GM19023 (cell line): Measurements from ENCODE around the gene CDC14B.
"Not testable (repeated sequence)": the region's sequence is repeated elsewhere in the genome, so short reads cannot be mapped to it uniquely, and the experiment has no call there.

Source experiments
- ATAC-seq: cut with Tn5 transposase; IDR thresholded peaks from one replicate; pipeline ENCODE4 v1.9.1; 2021; ENCODE audit warnings: mild to moderate bottlenecking, moderate library complexity; ENCODE audit not compliant: unreplicated experiment

The CDC14B gene

DNA sequence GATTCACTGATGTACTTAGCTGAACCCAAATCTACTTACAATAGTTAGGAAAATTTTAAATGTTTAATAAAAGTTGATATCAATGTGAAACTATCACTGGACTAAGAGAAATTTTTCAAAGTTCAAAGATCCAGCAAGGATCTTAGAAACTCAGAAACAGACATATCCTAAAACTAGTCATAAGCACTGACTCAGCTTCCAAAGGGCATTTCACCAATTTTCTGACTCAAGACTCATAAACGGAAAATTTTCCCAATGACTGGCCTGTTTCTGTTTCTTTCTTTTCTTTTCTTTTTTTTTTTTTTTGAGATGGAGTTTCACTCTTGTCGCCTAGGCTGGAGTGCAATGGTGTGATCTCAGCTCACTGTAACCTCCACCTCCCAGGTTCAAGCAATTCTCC lies 66.6 kb downstream of the CDC14B start:
- ATAC-seq = no peak

DNA sequence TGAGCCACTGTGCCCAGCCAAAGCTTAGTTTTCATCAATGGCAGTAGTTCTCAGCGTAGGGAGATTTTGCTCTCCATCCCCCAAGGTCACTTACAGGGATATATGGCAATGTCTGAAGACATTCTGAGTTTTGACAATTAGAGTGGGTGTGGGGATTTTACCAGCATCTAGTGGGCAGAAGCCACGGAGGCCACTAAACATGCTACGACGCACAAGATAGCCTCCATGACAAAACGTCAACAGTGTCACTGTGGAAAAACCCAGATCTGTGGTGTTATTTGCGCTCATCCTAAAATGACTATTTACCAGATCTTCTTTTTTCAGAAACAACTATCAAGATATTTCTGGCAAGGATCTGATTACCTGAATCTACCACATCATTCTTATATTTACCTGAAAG lies 68.2 kb downstream of the CDC14B start:
- no peak for ATAC-seq

DNA sequence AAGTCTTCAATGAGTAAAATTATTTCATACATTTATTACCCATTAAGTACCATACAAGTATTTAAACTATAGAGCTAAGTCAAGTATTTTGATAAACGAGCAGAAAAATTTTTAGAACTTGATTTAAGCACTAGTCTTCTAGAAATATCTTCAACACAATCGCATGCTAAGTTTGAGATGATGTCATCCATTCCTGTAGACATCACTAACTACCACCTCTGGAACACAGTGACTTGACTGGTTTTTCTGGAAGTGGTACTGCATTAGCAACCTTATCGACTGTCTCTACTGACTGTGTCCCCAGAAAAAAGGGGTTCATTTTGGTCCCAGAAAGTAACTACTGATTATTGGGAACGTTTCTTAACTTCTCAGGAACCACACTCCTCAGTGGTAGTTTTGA lies 69.0 kb downstream of the CDC14B start:
- ATAC-seq = no peak

DNA sequence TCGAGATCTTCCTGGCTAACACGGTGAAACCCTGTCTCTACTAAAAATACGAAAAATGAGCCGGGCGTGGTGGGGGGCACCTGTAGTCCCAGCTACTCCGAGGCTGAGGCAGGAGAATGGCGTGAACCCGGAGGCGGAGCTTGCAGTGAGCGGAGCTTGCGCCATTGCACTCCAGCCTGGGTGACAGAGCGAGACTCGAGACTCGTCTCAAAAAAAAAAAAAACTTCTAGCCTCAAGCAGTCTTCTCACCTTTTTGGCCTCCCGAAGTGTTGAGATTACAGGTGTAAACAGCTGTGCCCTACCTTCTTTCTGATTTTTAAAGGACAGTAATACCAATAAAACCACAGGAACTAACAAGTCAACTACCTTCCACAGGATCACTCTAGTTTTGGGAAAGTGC lies 76.5 kb downstream of the CDC14B start:
- not testable (repeated sequence) for ATAC-seq

DNA sequence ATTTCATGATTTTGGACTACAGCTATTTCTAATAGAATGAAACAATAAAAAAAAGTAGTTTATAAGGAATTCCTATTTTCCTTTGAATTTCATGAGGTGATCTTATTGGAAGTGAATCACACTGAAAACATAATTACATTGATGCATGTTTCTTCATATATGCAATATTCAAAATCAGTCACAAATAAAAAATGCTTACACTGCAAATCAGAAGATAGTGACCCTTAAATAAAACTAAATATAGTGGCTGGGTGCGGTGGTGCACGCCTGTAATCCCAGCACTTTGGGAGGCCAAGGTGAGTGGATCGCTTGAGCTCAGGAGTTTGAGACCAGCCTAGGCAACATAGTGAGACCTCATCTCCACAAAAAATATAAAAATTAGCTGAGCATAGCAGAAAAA lies 79.5 kb downstream of the CDC14B start:
- no peak for ATAC-seq

DNA sequence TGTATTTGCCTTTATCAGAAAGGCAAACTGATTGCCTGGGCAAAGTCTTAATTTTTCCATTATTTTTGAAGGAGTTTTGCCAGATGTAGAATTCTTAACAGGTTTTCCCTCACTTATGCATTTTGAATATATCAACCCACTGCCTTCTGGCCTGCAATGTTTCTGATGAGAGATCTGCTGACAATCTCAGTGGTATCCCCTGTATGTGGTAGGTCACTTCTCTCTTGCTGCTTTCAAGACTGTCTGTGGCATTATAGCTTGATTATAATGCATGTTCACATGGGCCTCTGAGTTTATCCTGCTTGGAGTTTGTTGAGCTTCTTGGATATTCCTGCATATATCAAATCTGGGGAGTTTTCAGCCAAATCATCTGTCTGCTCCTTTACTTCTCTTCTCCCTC lies 87.5 kb downstream of the CDC14B start:
- no peak for ATAC-seq

DNA sequence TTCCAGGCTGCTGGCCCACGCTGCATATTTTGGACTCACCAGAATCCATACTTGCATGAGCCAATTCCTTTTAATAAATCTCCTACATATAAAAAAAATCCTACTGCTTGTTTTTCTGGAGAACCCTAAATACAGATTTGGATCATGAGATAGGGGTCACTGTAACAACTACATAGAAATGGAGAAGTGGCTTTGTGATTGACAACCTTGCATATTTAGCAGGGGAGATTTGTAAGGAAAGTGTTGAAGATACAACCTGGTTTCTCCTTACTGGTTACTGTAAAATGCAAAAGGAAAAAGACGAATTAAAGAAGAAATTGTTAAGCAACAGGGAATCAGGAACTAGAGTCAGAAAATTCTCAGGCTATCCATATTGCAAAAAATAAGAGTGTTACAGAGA lies 94.9 kb downstream of the CDC14B start:
- no peak for ATAC-seq

DNA sequence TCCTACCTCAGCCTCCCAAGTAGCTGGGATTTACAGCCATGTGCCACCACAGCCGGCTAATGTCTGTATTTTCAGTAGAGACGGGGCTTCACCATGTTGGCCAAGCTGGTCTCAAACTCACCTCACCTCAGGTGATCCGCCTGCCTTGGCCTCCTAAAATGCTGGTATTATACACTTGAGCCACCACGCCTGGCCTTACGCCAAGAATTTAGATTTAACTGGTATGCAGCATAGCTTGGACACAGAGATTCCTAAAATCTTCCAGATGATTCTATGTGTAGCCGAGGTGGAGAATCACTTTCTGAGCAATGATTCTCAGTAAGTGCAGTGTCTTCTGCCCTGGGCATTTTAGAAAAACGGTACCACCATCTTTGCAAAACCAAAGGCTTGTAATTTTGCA lies 95.6 kb downstream of the CDC14B start:
- ATAC-seq = no peak

DNA sequence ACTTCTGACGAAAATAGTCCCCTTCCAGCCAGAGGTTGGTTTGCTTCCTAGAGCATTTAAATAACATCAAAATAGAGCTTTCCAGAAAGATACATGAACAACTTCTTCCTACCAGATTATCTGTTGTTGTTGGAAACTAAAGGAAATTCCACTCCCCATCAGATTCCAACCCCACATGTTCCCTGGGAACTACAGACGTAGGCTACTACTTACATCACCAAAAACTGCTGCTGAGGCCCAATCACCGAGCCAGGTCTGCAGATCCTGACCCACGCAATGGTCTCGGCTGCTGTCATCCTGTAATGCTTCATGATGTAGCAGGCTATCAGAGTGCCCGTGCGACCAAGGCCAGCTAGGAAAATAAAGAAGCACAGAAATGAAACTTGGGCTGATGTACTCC lies 96.3 kb downstream of the CDC14B start:
- ATAC-seq = no peak

DNA sequence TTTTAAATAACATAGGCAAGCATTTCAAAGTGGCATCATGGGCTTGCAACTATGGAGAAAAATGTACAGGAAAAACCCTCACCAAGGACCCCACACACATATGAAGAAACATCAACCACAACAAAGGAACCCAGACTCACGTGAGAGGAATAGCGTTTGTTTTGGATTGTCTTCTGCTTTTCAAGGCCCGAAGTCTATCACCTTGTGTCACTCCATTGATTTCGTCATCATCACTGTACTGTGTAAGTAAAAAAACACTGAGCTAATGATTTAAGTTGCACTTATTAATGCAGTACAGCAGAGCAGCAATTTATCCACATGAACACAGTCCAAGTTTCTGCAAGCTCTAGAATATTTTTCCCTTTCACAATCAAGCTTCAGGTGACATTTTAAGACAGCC lies 97.3 kb downstream of the CDC14B start:
- no peak for ATAC-seq

DNA sequence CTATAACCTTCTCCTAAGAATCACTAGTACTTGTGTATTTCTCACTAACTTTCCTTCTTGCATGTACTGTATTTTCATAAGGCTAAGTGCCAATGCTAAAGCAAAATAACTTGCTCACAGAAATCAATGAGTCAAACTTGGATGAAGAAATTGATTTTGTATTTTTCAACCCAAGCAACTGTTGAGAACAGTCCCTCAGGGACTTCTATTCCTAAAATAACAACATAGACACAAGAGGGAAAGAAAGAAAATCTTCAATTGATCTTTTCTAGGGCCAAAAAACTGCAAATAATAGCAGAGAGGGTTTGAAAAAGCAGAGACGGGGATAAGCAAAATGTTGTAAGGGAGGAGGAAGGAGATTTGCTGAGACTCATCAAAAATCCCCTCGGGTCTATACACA lies 99.9 kb downstream of the CDC14B start:
- no peak for ATAC-seq

DNA sequence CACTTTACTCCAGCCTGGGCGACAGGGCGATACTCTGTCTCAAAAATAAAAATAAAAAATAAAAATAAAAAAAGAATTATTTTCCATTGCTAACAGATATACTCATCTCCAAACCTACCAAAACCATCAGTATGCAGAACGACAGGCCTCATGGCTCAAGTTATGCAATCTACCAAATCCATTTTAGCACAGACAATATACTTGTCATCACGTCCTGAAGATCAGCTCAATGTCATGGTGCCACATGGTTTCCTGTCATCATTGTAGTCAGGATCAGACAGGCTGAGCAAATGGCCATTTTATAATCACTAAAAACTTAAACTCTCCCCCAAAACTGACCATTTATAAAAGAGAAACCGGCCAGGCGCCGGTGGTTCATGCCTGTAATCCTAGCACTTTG lies 100.5 kb downstream of the CDC14B start:
- no peak for ATAC-seq

DNA sequence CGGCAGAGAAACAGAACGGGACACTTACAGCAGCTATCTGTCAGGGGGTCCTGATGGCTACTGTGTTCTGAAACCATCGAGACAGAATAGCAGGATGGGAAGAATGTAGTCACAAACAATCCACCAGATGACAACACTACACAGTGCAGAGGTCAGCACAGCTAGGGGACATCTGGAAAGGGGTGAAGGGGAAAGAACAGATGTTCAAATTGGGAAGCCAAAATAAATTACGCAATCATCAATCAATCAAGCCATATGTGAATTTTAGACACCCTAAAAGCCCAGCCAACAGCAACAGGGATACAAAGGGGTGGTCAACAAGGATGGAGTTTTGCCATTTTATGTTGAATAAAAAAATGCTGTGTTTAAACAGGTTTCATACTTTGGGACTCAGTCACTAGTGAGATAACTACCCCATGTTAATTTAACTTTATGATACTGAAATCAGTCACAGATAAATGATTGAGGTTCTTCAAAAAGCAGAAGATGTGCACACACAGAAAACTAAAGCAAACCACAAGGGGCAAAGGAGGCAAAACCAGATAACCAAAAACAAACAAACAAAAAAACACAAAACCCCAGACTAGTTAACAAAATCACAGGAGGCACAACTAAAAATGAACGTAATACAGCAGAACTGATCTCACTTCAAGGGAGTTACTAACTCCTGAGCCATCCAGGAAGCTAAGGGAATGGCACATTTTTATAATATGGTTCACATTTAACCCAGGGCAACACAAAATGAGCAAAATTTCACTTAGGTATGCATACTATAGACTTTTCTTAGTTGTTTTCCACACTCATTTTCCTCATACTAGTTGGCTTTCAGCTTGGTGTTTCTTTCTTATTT lies 103.8 kb downstream of the CDC14B start:
- ATAC-seq = no peak

DNA sequence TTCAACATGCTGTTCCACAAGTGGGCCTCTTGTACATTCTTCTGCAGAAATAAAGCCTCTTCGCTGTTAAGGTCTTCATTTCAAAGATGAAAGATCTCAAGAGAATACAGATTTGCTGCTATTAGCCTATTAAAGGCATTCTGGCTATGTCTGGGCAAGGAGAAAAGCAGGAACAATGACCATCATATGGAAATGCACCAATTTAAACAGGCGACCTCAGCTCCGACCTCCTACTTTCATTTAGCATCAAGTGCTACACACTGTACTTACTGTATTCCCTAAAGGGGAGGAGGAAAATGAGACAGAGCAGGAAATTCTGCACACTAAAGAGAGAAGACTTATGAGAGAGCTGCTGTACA lies 104.9 kb downstream of the CDC14B start:
- no peak for ATAC-seq

DNA sequence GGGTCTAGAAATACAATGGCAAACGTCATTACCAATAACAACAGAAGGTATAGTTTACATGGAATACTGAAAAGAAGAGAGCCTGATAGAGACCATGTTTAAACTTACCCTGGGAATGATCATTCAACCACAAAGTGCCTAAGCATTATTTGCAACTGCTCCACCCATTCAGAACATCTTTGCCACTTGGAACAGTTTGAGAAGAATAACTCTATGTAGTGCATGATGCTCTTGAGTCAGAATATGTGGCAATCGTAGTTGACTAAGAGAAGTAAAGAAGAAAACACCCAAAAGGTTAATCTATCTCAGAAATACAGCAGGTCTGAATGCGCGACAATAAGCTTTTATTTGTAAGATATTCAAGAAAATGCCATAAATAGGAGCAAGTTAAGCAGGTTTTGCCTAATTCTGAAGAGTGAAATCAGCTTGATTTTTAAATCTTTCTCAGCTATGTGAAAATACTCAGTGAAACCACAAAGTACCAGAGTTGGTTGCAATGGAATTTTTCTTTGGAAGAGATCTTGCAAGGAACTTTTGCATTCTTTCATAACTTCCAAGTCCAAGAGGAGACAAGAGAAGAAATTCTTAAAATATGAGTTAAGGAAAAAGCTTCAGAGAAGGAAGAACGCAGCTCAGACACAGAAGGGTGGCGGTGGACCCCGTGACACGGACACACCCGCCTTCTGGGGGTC lies 105.4 kb downstream of the CDC14B start:
- no peak for ATAC-seq

DNA sequence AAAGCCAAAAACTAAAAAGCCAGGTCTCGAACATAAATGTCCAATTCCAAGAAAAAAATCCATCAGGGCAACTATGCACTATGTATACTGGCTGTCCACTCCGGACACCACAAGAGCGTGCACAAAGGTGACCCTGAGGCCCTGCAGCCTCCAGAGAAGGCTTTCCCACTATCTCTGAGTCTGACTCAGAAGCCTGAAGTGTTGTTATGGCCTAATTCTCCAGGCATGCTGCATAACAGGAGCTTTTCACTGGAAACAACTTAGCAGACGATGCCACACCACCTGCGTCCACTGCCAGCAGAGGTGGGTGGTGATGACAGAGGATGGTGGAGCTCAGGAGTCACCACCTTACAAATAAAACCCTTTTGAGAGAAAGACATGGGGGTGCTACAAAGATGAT lies 106.0 kb downstream of the CDC14B start:
- ATAC-seq = no peak

DNA sequence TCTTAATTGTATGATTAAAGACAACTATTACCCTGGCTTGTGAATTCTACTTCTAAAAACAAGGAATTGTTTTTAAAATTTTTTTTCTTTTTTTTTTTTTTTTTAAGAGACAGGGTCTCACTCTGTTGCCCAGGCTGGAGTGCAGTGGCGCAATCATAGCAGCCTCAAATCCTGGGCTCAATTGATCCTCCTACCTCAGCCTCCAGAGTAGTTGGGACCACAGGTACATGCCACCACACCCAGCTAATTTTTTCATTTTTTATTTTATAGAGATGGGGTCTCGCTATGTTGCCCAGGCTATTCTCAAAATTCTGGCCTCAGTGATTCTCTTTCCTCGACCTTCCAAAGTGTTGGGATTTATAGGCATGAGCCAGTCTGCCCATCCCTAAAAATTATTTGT lies 107.4 kb downstream of the CDC14B start:
- no peak for ATAC-seq

DNA sequence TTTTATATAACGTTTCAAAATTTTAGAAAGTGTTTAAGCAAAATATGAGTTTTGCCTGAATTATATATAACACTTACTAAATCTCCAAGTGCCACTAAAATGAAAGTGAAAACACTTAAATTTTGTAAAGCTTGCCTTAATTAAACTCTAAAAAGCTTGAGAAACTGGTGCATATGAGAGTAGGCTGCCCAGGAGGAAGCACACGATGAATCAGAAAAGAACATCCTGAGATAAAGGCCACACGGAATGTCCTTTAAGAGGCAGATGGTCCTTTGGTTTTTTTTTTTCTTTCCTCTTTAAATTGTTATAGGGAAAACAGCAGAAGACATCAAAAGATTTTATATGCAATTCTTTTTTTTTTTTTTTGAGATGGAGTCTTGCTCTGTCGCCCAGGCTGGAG lies 109.4 kb downstream of the CDC14B start:
- ATAC-seq = no peak

DNA sequence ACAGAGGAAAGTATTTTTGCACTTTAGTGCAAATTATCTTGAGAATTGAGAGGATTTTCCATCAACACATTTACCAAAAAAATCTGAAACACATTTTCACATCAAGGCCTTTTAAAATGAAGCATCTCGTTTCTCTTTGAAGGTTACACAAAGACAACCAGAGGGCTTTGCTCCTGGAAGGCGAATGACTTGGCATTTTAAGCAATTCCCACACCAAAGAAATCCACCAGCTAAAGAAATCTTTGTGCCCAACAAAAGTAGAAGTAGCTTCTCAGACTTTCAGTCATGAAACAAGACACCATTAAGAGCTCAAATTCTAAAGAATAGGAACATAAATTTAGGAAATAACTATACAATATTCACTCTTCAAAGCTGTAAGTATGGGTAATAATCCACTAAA lies 109.8 kb downstream of the CDC14B start:
- no peak for ATAC-seq

DNA sequence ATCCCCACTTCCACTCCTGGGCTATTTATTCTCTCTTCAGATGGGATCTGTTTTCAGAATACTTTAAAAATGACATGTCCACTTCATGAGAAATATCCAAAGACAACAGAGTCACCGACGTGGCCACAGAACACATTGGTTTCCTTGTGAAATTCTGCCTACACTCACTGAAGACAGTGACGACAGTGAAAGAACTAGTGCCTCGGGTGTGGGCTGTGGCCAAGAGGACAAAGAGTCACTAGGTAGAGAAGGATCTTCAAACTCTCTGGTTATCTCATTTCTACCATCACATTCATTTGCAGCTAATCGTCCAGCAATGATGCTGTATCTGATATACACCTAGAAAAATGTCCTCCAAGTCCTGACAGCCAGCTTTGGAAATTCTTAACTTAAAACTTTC lies 110.6 kb downstream of the CDC14B start:
- ATAC-seq = no peak

DNA sequence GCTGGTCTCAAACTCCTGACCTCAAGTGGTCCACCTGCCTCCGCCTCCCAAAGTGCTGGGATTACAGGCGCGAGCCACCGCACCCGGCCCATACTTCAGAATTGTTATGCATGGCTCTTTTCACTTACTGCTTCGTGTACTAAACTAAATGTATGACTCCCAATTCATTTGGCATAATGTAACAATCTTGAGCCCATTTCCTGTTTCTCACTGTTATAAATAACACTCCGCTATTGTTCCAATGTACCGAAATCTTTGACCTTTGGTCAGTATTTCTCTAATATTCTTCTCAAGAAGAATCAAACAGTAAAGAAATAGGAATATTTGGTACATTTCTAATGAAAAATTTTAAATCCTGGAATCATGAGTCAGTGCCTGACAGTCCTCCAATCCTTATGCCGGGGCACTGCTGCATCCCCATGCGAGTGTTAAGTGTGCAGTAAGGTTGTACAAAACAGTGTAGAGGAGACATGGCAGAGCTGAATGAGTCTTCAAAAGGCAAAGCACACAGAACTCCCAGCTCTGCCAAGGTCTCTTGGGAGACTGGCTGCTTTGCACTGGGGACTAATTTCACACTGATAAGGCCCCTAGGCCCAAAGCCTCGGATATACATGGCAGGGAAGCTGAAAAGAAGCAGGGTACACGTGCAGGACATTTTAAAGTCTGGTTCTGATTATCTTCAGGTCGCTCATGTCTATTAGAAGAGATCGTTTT lies 111.3 kb downstream of the CDC14B start:
- no peak for ATAC-seq
